ENCODE measurements around the gene DDR1.

GRCh38 chr6:30928677-30929076 is 44.4 kb downstream of the DDR1 start:
- no peak for TF ChIP-seq EZH2 (IDR thresholded peaks at IDR 0.05)
- no peak for TF ChIP-seq FOXP2 (optimal IDR thresholded peaks at IDR 0.05; ENCODE audit: control extremely low read depth, extremely low read length, insufficient read depth)
